ENCODE data around the gene TTC22.

- TF ChIP-seq CTCF (IDR thresholded peaks at IDR 0.05 in 4 of 5, conservative IDR thresholded peaks at IDR 0.05 in 1 of 5), result no peak
- TF ChIP-seq POLR2A (IDR thresholded peaks at IDR 0.05), result no peak
Measured at GRCh38 chr1:54796902-54797301, 4.2 kb downstream of the TTC22 start.
